Measurements from ENCODE around the gene CACNA1S. TPM values are rescaled to one million over a fixed set of nuclear protein-coding genes. Genes with fewer than 3 reads are reported as not detected.

The CACNA1S gene
- total RNA-seq, 1 donor from 2014 or later, result not detected

DNA sequence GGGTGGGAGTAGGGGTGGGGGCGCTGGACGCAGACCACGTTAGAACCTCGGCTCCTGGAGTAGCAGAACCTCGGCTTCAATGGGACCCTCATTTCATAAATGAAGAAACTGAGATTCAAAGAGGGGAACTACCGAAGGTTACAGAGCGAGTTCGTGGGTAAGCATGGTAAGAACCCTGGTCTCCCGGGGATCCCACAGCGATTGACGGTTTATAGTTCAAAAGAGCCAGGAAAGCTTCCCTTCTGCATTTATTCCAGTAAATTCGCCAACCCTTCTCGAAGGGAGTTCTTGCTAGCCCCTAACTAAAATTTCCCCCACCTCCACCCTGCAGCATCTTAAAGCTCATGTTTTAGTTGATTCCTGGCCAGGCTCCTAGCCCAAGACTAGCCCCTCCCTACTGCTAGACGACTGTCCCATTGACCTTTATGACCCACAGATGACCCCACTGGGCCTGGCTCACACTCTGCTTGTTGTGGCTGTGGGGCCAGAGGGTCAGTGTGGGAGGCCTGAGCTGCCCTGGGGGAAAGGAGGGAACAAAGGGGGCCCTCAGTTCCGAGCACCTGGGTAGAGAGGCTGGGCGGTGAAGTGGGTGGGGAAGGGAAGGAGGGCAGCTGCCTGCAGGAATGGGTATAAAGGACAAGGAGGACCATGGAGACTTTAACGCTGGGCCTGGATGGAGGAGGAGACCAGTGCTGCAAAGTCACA, 88.2 kb downstream of the CACNA1S start:
- Mint-ChIP-seq H3K27ac (peak overlapping the region; percentile 34), H3K9me3 (no peaks in the 10 kb centered on the region), H3K36me3 (ENCODE audit: low read depth) (peaks cover 10% of the 10 kb centered on the region), H3K4me3 (peak overlapping the region; percentile 64), H3K27me3 (no peaks in the 10 kb centered on the region), H3K4me1 (peaks cover 68% of the 10 kb centered on the region)
- intact Hi-C loops (cut with micrococcal nuclease), result loop anchor here (2.0 to 5.0 kb wide), 4 partner anchors 19 to 402 kb away; partner anchors contain the start of genes DDX59 and KIF14
- DNase-seq, result no peak

DNA sequence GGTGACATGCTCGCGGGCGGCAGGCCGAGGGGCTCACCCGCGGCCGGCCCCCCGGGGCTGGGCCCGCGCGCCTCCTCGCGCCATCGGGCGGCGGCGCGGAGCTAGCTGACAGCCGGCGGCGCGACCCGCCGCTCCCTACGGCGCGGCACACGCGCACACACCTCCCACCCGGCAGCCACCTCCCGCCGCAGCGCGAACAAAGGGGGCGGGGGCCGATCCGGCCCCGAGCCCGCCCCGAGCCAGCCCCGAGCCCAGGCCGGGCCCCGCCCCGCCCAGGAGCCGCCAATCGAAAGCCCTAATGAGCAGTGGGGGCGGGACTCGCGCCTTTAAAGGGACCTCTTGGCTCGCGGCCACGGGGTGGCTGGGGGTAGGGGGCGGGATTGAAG, 88.7 kb downstream of the CACNA1S start, which contains the start of gene KIF21B:
TSS of gene KIF21B (minus strand) at position 198 of the 386 bp plus-strand sequence. CDS start 331 bp downstream, outside the sequence.
- Mint-ChIP-seq H3K27me3 (no peaks in the 10 kb centered on the region), H3K36me3 (ENCODE audit: low read depth) (peaks cover 10% of the 10 kb centered on the region), H3K4me3 (peak within 1 kb of the TSS; percentile 90), H3K9me3 (no peaks in the 10 kb centered on the region), H3K4me1 (peaks cover 70% of the 10 kb centered on the region), H3K27ac (peak within 1 kb of the TSS; percentile 97)
- intact Hi-C loops (cut with micrococcal nuclease), result loop anchor here (5.0 kb wide), 3 partner anchors 149 to 401 kb away; partner anchors contain the start of genes DDX59 and KIF14
- DNase-seq, result peak; percentile 98

DNA sequence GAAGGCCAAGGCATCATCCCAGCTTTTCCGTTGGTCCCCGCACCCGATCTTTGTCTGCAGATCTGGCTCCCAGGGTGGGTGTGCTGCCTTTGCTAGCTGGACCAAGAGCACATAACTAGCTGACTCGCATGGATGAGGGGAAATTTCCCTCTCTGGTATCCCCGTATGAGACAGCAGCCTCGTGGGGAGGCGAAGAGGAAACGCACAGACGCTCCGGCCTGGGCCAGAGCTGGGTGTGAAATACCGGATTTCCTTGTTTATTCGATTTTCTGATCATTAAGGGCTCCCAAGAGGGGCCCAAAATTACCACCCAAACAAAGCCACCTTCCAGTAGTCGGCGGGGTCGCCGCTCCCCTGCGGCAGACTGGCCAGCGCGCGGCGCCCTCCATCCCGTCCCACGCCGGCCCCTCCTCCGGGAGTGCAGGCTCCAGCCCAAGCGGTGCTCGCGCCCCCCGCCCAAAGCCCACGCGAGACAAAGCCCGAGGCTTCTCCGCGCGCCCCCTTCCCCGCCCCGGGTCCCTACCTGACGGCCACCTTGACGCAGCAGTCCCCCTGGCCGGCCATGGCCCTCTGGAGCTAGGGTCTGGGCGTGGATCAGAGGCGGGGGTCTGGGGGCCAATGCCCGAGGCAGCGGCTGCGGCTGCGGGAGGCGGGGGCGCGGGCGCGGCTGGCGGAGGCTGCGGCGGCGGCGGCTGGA, 89.3 kb downstream of the CACNA1S start:
- no peaks in the 10 kb centered on the region for H3K27me3 Mint-ChIP-seq

DNA sequence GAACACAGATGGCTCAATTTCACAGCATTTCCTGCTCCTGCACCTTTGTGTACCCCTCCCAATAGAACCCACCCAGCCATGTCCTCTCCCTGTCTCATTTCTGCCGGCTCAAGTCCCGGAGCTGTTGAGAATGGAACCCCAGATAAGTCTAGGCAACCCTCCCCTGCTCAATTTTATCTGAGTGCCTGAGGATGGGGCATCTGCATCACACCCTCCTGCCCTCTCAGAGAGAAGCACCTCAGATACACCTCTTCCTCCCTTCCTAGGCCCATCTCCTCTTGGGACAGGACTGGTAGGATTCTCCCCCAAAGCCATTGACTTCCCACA, 89.8 kb downstream of the CACNA1S start:
- Mint-ChIP-seq H3K36me3 (ENCODE audit: low read depth) (peaks cover 10% of the 10 kb centered on the region), H3K9me3 (no peaks in the 10 kb centered on the region), H3K27ac (peak overlapping the region; percentile 97), H3K27me3 (no peaks in the 10 kb centered on the region), H3K4me3 (peak overlapping the region; percentile 90), H3K4me1 (peaks cover 74% of the 10 kb centered on the region)
- intact Hi-C loops (cut with micrococcal nuclease), result loop anchor here (5.0 kb wide), 3 partner anchors 150 to 400 kb away; partner anchors contain the start of genes DDX59 and KIF14
- peak; percentile 71 for DNase-seq

More for the DNA sequence above, 89.3 kb downstream of the CACNA1S start:
- peak overlapping the region; percentile 90 for H3K4me3 Mint-ChIP-seq
- DNase-seq, result peak; percentile 81
- H3K4me1 Mint-ChIP-seq, result peaks cover 73% of the 10 kb centered on the region
- peaks cover 10% of the 10 kb centered on the region for H3K36me3 Mint-ChIP-seq (ENCODE audit: low read depth)
- H3K27ac Mint-ChIP-seq, result peak overlapping the region; percentile 97
- intact Hi-C loops (cut with micrococcal nuclease), result loop anchor here (5.0 kb wide), 3 partner anchors 149 to 401 kb away; partner anchors contain the start of genes DDX59 and KIF14
- H3K9me3 Mint-ChIP-seq, result no peaks in the 10 kb centered on the region

DNA sequence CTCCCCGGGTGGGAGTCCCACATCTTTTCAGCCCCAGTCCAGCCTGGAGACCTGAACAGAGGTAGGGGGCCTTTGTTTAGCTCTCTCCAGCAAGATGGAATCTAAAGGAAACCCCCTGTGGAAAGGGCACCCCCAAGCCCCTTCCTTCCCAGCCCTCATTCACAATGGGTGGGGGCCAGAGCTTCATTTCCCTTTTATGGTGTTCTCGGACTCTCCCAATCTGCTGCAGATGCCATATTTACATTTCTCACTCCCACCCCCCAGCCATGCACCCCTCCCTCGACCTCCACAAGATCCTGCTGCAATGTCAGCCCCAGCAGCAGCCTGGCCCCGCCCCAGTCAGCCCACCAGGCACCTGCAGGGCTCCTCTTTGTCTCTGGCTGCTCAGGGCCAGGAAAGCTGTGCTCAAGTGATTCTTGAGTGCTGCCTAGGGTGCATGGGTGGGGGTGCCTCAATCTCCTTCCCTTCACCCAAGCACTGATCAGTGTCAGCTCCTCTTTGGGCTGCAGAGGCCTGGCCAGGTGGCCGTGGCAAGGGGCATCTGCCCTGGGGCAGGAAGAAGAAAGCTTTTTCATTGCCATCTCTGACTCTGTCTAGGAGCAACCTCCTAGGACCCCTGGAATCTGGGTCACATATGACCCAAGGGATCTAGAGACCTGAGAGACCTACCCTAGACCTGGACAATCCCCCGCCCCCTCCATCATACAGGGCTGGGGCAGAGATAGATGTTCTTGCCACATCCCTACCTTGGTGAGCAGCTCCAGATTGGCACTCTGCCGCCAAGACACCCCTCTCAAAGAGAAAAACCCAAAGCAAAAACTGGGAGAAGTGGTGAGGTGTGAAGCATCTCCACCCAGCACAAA, 90.4 kb downstream of the CACNA1S start:
- peak; percentile 69 for DNase-seq
- Mint-ChIP-seq H3K36me3 (ENCODE audit: low read depth) (peaks cover 10% of the 10 kb centered on the region), H3K27ac (peak overlapping the region; percentile 97), H3K27me3 (no peaks in the 10 kb centered on the region), H3K9me3 (no peaks in the 10 kb centered on the region), H3K4me1 (peaks cover 73% of the 10 kb centered on the region), H3K4me3 (peak overlapping the region; percentile 90)
- intact Hi-C loops (cut with micrococcal nuclease), result loop anchor here (5.0 kb wide), 3 partner anchors 150 to 400 kb away; partner anchors contain the start of genes DDX59 and KIF14

DNA sequence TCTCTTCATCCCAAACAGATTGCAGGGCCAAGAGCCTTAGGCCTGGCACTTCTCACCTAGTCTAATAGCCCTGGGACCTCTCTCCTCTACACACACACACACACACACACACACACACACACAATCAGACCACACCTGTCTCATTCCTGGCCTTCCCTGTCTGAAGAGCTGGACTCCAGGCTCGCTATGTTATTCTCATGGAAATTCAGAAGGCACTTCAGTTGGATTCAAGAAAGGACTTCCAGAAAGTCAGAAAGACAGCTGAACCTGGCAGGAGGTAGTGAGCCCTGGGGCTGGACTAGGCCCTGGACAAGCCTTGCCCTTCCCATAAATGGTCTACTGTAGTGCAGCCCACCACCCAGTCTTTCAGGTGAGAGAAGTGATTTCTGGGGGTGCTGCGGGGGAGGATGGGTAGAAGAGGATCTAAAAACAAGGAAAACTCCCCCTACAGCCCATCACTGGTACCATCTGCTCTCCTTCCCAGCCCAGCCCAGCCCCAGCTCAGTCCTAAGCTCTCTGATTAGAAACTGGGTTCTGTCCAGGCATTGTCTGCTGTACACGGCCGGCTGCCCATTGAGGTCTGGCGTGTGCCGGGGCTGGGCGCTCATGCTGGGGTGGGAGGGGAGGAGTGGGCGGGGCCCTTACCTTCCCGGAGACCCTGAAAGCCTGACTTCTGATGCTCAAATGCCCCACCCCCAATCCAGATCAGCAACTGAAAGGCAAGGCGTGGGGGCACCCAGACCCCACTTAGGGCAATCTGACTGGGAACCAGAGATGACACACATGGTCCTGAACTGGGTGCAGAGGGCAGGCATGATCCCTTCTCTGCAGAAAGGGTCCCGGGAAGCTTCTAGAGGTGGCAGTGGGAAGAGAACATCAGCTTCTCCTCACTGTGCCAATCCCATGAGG, 91.3 kb downstream of the CACNA1S start:
- H3K4me1 Mint-ChIP-seq, result peaks cover 73% of the 10 kb centered on the region
- H3K9me3 Mint-ChIP-seq, result no peaks in the 10 kb centered on the region
- no peaks in the 10 kb centered on the region for H3K27me3 Mint-ChIP-seq
- H3K4me3 Mint-ChIP-seq, result peak overlapping the region; percentile 90
- DNase-seq, result peak; percentile 77
- intact Hi-C loops (cut with micrococcal nuclease), result loop anchor here (5.0 kb wide), 3 partner anchors 151 to 399 kb away; partner anchors contain the start of genes DDX59 and KIF14
- H3K27ac Mint-ChIP-seq, result peak overlapping the region; percentile 97
- peaks cover 10% of the 10 kb centered on the region for H3K36me3 Mint-ChIP-seq (ENCODE audit: low read depth)

DNA sequence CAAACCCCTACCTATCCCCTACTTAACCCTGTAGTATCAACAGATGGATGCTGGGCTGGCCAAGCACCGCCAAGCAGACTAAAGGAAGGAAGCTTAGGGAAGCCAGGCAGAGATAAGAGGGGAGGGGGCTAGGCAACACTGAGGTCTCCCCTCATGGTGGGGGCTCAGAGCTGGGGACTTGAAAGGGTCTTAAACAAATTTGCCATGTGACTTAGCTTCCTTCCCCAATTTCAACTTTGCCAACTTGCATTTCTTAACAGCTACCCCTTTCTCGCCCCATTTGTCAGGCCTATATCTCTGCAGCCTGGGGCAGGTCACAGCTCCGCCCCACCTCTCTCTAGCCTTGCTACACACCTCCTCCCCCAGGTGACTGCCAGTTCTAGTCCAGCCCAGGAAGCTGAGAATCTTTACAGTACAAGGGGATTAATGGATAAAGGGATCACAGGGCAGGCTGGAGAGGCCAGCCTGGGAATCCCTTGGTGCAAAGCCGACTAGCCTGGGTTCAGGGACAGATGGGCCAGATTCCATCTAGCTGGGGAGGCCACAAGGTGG, 92.1 kb downstream of the CACNA1S start:
- peak; percentile 78 for DNase-seq
- peak overlapping the region; percentile 97 for H3K27ac Mint-ChIP-seq
- H3K36me3 Mint-ChIP-seq (ENCODE audit: low read depth), result peaks cover 11% of the 10 kb centered on the region
- peak overlapping the region; percentile 90 for H3K4me3 Mint-ChIP-seq
- H3K27me3 Mint-ChIP-seq, result no peaks in the 10 kb centered on the region
- no peaks in the 10 kb centered on the region for H3K9me3 Mint-ChIP-seq
- intact Hi-C loops (cut with micrococcal nuclease), result loop anchor here (5.0 kb wide), 3 partner anchors 152 to 398 kb away; partner anchors contain the start of genes DDX59 and KIF14
- peaks cover 71% of the 10 kb centered on the region for H3K4me1 Mint-ChIP-seq

DNA sequence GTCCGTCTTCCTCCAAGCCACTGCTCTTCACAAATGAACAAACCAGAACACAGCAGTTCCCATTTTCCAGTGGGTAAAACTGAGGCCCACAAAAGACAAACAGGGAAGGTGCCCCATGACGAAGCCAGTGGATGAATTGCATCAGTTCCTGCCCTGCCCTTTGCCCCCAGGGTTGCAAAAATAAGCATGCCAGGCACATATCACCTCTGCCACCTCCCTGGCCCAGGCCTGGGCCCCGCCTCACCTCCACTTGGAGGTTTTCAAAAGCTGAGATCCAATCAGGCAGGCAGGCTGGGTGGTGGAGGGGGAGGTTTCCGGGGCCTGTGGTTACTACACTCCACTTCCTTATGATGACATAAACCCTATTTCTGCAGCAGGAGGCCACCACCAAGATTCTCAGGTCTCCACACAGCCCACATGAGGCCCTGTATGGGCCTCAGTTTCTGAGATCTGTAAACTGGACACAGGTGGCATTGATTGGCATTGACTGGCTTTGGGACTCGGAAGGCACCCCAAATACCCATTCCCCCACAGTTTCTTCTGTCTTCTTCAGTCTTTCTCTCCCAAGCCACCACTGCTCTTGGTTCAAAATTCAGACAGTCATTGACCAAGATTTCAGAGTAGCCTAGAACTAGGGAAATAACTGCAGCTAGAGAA, 92.8 kb downstream of the CACNA1S start:
- peak overlapping the region; percentile 97 for H3K27ac Mint-ChIP-seq
- DNase-seq, result peak; percentile 96
- H3K4me1 Mint-ChIP-seq, result peaks cover 73% of the 10 kb centered on the region
- intact Hi-C loops (cut with micrococcal nuclease), result loop anchor here (5.0 kb wide), 1 partner anchor 667 kb away; no protein-coding TSS in a partner anchor
- no peaks in the 10 kb centered on the region for H3K9me3 Mint-ChIP-seq
- no peaks in the 10 kb centered on the region for H3K27me3 Mint-ChIP-seq
- peaks cover 11% of the 10 kb centered on the region for H3K36me3 Mint-ChIP-seq (ENCODE audit: low read depth)
- peak overlapping the region; percentile 90 for H3K4me3 Mint-ChIP-seq

DNA sequence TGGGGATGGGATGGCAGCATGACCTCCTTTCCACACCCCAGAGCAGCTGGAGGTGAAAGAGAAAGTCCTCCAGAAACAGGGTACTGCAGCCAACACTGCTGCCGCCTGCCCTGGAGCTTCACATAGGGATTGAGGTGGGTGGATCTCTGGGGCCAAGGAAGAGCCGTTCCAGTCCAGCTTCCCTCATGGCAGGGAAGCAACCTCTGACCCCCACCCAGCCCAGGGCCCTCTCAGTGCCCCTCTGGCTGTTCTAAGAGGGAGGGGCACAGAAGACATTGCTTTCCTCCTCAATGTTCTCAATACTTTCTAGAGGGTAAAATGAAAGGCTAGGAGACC, 94.4 kb downstream of the CACNA1S start:
- Mint-ChIP-seq H3K27me3 (no peaks in the 10 kb centered on the region), H3K27ac (peak overlapping the region; percentile 97), H3K36me3 (ENCODE audit: low read depth) (peaks cover 12% of the 10 kb centered on the region), H3K4me3 (peak overlapping the region; percentile 77), H3K9me3 (no peaks in the 10 kb centered on the region), H3K4me1 (peaks cover 84% of the 10 kb centered on the region)
- intact Hi-C loops (cut with micrococcal nuclease), result loop anchor here (5.0 kb wide), 1 partner anchor 665 kb away; no protein-coding TSS in a partner anchor
- DNase-seq, result peak; percentile 68

DNA sequence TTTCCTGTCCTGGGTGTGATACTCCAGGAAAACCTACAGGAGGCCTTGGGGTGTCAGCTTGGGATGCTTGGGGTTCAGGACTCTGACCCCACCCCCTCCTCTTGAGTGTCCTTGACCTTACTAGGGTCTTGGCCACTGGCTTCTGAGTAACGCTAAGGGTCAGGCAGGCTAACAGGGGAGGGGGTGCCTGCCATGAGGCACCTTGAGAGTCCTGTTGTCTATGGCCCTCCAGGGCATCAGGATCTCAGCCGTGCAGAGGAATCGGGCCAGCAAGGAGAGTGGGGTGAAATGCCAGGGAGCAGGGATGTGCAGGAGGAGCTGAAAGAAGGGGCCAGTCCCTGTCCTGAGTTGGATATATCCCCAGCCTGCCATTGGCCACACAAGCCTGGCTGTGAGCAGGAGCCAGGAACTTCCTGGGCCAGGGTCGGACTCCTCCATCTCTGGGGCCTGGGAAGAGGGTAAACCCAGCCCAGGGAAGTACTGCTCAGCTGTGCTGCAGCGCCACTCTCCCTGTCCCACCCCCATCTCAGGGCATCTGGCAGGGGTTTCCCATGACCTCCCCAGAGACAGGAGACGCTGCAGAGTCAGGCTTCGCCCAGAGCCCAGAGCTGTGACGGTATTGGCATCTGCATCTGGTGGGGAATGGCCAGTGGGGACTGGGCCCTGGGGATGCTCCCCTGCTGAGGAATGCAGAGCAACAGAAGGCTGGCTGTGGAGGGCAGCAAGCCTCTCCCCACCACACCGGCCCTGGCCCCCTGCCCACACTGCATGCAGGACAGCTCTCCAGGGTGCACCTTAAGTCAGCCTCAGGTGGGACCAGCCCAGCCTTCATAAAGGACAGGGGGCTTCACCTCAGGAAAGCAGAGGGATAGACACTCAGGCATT, 95.0 kb downstream of the CACNA1S start:
- peak overlapping the region; percentile 77 for H3K4me3 Mint-ChIP-seq
- DNase-seq, result no peak
- peaks cover 8% of the 10 kb centered on the region for H3K36me3 Mint-ChIP-seq (ENCODE audit: low read depth)
- no peaks in the 10 kb centered on the region for H3K9me3 Mint-ChIP-seq
- intact Hi-C loops (cut with micrococcal nuclease), result loop anchor here (5.0 kb wide), 1 partner anchor 665 kb away; no protein-coding TSS in a partner anchor
- H3K27ac Mint-ChIP-seq, result peak overlapping the region; percentile 97
- H3K27me3 Mint-ChIP-seq, result no peaks in the 10 kb centered on the region
- H3K4me1 Mint-ChIP-seq, result peaks cover 86% of the 10 kb centered on the region

DNA sequence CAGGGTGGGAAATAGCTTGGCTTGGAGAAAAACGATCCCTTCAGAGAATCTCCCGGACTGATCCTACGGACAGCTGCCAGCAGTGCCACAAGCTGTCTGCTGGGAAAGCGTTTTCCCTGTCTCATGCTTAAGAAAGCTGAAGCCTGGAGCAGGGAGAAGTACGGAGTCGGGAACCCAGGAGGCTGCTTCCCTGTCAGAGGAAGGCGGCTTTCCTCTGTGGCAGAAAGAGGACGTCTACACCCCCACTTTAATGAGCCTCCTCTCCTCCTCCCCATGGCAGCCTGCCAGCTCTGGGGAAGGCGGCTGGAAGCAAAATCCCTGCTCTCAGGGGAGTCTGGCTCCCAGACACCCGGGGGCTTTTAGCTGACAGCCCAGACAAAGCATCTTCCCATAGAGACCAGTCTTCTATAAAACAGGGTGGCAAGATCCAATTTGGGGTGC, 96.0 kb downstream of the CACNA1S start:
- Mint-ChIP-seq H3K4me1 (peaks cover 87% of the 10 kb centered on the region), H3K36me3 (ENCODE audit: low read depth) (peaks cover 6% of the 10 kb centered on the region), H3K4me3 (peak overlapping the region; percentile 54), H3K27ac (peak overlapping the region; percentile 97), H3K9me3 (no peaks in the 10 kb centered on the region), H3K27me3 (no peaks in the 10 kb centered on the region)
- no peak for DNase-seq
- intact Hi-C loops (cut with micrococcal nuclease), result loop anchor here (5.0 kb wide), 1 partner anchor 664 kb away; no protein-coding TSS in a partner anchor
